NCI-H345 (cell line): Measurements from ENCODE around the gene PHOSPHO2.

Experiments used
- DNase-seq: peaks from one replicate; lab custom pipeline; 2025; lab: John Stamatoyannopoulos, UW

Gene PHOSPHO2

DNA sequence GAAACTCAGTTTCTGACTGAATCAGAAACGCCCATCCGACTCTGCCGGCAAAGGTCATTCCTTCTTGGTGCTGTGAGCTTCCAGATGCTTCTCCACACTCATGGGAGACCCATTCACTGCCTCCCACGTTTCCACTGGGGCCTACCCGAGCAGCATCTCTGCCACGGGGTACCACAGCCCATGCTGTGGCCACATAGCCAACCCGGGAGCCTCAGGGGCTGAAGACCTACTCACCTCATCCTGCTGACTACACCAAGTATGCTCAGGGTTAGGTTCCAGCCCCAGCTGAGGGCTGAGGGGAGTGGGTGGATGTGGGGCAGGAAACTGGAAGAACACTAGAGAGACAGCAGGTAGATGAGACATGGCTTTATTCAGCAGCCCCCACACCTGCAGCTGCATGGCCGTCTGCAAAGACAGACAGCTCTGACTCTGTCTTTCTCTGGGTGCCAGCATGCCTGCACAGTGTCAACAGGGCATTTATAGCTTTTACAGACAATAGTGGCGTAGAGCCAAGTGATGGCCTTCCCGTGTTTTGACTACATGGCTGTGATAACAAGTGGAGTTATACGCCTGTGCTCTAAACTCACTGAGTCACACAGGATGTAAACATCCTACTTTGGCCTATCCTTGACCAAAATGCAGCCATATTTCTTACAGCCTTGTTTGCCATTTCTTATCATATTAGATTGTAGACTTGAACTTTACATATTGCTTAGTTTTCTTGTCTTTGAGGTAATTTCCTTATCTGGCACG lies 22.8 kb downstream of the PHOSPHO2 start:
- DNase-seq: peak; percentile 82

DNA sequence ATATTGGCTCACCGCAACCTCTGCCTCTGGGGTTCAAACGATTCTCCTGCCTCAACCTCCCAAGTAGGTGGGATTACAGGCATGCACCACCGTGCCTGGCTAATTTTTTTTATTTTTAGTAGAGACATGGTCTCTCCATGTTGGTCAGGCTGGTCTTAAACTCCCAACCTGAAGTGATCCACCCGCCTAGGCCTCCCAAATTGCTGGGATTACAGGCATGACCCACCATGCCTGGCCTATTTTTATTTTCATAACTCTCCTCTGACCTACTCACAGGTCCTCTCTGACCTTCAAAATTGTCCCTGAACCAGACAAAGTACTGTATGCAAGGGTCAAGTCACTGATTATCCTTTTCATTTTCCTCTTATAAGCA lies 23.4 kb downstream of the PHOSPHO2 start:
- DNase-seq: no peak

DNA sequence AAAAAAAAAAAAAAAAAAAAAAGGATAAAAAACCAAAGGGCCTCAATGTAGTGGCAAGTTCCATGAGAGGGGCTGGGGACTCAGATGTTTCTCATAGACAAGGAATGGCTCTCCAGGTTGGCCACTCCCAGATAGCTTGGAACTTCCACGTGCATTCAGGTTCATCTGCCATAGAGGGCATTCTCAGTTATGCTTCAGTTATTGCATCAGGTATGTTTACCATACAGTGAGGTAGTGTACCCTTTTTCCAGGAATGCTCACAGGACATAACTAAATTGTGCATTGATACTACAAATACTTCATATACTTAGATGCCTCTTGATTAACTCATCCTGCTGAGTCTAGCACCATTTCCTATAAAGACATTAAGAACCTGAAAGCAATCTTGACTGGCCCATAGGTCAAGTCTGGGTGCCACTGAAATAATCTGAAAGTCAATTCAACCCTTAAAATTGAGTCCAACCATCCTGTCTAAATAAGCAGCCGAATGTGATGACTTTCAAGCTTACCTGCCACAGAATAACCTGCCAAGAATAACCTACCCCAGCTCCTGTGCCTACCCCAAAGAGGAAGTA lies 24.7 kb downstream of the PHOSPHO2 start:
- DNase-seq: no peak

DNA sequence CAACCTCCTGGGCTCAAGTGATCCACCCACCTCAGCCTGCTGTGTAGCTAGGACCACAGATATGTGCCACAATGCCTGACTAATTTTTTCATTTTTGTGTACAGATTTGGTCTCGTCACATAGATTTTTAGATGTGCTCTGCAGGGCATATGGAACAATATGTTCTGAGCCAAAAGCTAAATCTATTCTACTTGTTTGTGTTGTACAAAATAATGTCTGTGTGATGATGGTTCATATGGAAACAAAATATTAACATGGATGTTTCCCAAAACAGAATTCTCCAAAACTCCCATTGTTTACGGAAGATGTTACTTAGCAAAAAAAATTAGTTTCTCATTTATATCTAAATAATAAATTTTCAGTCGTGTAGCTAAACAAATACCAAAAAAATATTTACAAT lies 26.7 kb downstream of the PHOSPHO2 start:
- DNase-seq: no peak

DNA sequence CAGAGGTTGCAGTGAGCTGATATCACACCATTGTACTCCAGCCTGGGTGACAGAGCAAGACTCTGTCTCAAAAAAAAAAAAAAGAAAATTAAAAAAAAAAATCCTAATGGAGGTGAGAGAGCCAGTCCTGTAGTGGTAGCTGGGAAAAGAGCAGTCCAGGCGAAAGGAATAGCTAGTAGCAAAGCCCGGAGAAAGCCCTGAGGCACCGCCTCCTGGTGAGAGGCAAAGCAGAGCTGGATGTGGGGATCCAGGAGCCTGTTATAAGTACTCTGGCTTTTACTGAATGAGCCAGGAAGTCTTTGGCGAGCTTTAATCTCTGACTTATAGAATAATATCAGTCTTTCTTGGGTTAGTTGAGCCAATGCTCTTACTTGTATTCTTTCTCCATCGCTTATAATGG lies 32.8 kb downstream of the PHOSPHO2 start:
- DNase-seq: no peak

DNA sequence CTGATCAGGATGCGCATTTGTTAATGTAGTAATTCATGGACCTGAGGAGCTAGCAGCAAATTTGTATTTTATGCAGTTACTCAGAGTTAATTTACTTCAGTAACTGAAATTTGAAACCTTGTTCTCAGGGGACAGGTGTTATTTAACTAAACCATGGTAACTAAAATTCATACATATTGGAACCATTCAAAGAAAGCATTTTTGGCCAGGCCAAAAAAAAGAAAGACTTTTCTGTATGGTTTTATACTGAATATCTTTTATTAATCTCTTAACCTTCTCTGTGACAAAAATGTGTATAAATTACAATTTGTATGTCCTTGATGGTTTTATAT lies 35.0 kb downstream of the PHOSPHO2 start:
- DNase-seq: no peak

DNA sequence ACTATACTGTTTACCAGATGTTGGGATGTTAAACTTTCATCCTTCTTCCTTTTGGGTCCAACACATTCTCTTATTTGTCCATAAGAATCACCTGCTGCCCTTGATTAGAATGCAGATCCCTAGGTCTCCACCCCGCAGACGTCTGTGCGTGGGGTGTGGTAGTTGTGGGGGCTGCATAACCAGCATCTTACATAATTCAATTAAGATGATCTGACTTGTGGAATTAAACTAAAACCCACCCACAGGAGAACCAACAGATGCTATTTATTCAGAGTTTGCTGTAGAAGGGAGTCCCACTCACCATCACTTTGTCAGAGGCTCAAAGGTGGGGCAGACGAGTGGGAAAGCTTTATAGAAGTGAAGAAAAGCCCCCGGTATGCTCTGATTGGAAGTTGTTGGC lies 37.8 kb downstream of the PHOSPHO2 start:
- DNase-seq: no peak

DNA sequence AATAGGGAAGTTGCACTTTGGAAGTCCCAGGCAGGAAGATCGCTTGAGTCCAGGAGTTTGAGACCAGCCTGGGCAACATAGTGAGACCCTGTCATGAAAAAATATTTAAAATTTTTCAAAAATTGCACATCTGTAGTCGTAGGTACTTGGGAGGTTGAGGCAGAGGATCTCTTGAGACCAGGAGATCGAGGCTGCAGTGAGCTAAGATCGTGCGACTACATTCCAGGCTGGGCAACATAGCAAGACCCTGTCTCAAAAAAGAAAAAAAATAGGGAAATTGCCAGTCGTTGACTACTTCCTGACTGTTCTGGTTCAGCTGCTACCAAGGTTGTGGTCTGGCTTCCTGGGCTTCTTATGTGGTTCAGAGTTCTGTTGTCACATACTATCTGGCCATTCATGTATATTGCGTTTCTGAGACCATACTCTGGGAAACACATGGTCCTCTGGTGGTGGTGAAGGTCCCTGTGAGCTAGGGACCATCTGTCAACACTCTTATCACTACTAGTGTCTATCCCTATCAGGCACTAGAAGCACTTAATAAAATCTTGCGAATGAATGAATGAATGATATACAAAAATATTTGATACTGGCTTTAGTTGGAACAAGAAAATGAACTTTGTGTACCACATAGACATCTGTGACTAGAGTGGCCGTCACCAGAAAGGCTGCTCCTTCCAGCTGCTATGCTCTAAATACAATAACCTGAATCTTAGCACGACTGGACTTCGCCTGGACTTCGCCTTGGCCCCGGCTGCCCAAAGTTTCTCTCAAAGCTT lies 38.5 kb downstream of the PHOSPHO2 start:
- DNase-seq: no peak

DNA sequence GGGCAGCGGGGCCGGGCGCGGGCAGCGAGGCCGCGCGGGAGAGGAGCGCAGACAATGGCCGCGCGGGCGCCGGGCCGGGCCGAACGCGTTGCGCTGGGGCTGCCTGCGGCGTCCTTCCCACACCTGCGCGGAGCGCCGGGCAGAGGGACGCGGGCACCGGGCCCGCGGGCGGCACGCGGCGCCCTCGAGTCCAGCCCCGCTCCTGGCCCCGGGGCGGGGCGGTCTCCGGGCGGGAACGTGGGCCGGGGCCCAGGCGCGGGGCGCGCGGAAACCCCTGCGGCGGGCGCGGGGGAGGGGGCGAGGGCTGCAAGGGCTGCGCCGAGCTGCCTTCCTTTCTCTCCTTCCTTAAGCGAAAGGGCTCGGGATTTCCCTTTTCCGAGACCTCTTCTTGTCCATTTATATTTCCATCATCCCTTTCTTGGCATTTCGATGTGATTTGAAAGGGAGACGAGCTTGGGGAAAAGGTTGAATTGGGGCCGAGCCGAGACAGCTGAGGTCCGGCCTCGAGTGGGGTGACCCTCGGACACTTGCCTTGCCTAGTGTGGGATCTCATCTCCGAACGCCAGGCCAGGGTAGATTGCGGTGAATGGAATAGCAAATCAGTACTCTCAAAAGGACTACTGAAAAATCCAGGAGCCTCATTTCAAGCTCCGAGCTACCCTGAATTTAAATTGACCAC lies 40.0 kb downstream of the PHOSPHO2 start:
- DNase-seq: peak; percentile 49

DNA sequence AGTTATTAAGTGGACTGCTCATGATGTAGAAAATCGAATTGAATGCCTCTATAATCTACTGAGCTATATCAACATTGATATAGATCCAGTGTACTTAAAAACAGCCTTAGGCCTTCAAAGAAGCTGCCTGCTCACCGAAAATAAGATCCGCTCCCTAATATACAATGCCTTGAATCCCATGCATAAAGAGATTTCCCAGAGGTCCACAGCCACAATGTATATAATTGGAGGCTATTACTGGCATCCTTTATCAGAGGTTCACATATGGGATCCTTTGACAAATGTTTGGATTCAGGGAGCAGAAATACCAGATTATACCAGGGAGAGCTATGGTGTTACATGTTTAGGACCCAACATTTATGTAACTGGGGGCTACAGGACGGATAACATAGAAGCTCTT lies 41.4 kb downstream of the PHOSPHO2 start:
- no peak for DNase-seq

DNA sequence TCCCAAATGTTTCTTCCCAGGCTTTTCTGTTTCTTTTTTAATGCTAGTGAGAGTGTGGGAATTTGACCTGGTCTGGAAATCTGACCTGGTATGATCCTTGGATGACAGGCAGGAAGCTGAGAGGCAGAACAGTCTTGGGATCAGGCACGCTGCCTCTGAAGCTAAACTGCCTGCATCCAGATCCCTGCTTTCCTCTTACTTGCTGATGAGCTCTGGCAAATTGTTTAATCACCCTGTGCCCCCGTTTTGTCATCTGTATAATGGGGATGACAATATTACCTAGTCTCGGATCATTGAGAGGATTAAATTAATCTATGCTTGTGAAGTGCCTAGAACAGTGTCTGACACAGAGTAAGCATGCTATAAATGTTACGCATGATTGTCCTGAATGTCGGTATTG lies 42.6 kb downstream of the PHOSPHO2 start:
- DNase-seq: no peak

DNA sequence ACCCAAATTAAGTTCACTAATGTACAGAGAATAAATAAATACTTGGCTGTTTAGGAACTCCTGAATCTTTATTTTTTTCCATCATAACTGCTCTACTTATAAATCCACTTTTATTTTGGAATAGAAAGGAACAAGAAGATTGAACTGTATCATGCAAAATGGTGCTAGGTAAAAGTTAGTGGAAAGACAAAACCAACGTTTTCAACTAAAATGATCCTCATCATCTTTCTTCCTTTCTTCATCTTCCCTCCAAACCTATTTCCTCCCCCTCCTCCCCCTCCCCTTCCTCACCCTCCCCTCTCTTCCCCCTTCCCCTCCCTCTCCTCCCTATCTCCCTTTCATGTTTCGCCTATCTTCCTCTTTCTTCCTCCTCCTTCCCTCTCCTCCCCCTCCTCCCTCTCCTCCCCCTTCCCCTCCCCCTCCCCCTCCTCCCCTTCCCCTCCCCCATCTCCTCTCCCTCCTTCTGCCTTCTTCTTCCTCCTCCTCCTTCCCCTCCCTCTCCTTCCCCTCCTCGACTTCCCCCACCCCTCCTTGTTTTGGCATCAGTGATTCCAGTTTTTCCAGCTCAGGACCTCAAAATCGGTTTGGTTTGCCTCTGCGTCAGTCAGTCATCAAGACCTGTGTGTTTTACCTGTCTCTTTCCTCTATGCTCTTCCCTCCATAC lies 44.4 kb downstream of the PHOSPHO2 start:
- DNase-seq: no peak

DNA sequence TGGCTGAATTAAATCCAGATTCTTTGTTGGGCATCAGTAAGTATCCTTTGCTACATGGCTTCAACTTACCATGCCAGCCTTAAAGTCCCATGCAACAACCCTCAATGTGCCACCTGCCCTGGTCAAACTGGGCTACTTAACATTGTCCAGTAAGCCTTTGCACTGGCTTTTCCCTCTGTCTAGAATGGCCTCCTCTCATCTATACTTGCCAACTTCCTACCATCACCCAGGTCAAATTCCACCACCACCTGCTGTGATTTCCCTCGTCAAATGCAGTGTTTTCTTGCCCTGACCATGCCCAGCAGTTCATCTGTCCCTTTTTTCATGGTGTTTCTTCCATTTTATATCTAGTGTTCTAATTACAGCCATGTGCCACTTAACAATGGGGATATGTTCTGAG lies 45.1 kb downstream of the PHOSPHO2 start:
- no peak for DNase-seq

DNA sequence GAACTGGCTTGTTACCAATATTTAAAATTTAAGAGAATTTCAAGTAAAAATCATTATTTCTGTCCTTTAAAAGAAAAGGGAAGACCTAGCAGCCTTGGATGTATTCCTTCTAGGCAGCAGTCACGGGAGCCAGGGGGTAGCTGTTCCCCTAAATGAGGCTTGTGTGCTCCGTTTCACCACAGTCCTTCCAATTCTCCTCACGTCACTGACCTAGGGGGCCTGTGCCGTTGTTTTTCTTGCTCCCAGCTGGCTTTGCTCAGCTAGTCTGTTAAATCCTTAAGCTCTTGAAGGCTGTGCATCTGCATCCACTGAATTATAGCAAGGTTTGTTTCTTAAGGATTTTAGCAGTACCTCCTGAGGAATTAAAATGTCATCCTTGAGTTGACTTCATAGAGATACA lies 49.3 kb downstream of the PHOSPHO2 start:
- no peak for DNase-seq

DNA sequence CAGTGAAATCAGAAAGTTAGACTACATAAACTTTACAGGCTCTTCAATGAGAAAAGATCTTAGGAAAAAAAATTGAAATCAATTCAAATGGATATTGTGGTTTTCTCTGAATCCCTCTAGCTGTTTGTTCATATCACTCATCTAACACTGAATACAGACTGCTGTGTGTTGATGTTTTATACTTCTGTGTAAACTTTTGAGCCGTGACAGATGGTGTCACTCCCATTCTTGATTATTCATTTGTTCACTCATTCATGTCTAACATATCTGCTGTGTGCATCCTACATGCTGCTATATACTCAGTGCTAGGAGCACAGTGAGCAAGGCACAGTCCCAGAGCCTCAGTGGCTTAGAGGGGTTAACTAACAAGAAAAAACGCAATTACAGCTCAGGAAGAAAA lies 52.0 kb downstream of the PHOSPHO2 start:
- DNase-seq: no peak

DNA sequence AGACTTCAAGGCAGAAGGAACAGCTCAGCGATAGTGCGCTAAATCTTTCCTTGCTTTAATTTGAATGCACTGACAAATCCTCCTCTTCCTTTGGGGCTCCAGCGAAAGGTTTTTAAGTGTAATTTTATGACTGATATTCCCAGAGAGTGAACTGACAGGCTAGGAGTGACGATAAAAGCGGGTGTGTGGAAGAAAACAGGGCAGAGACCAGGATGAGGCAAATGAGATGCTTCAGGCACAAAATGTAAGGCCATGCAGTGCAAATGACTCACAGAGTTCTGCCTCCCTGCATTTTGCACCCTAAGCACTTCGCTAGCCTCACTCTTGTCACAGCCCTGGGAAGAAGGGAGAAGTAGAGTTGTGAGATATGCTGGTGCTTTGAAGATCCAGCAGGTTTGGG lies 54.0 kb downstream of the PHOSPHO2 start:
- DNase-seq: no peak
